Bronchial epithelial cell (primary cell): ENCODE results near the gene RHBDD1. TPM values are rescaled to one million over a fixed set of nuclear protein-coding genes. Genes with fewer than 3 reads are reported as not detected.

Source experiments
- DNase-seq: peaks from one replicate; pipeline ENCODE4 v3.0.0-alpha.2; 2010; ENCODE audit warnings: low read depth
- FAIRE-seq: peaks from 2 replicates; lab custom pipeline; 2011; peaks lifted over from hg19 to GRCh38; lab: Jason Lieb, UNC
- H3K27me3 ChIP-seq: 2 replicates; pipeline ENCODE4 v1.5.1; 2011; ENCODE audit warnings: low read length; ENCODE audit not compliant: control insufficient read depth, insufficient read depth
- H3K36me3 ChIP-seq: 2 replicates; pipeline ENCODE4 v1.5.1; 2011; ENCODE audit warnings: low read length; ENCODE audit not compliant: control insufficient read depth, insufficient read depth
- H3K4me3 ChIP-seq: 2 replicates; pipeline ENCODE4 v1.5.1; 2011; ENCODE audit warnings: mild to moderate bottlenecking, low read depth, low read length, control low read depth
- CTCF ChIP-seq: IDR thresholded peaks from 2 replicates; pipeline ENCODE4 v1.5.1; 2011; ENCODE audit warnings: mild to moderate bottlenecking, moderate library complexity, low read length, control low read depth, inconsistent platforms; ENCODE audit not compliant: insufficient read depth, severe bottlenecking
- total RNA-seq: library from RNA; depleted of rRNA; stranded (reverse); fragments of >200 nt; gene quantifications from 2 replicates; pipeline ENCODE4 v1.2.1, GENCODE V29; 2014

Gene RHBDD1
- total RNA-seq, 1 donor from 2014 or later, result 29.7 TPM

- TF ChIP-seq CTCF, result no peak
- FAIRE-seq, result no peak
Measured at GRCh38 chr2:226991663-226992062, 155.8 kb downstream of the RHBDD1 start.

GRCh38 chr2:226993171-226993570 lies 157.3 kb downstream of the RHBDD1 start:
- no peak for TF ChIP-seq CTCF
- DNase-seq, result peak; percentile 60
- H3K27me3 ChIP-seq, result no peaks in the 10 kb centered on the region
- H3K36me3 ChIP-seq, result peaks cover 4% of the 10 kb centered on the region
- FAIRE-seq, result no peak
- H3K4me3 ChIP-seq, result no peak overlapping the region

More at GRCh38 chr2:226991663-226992062, 155.8 kb downstream of the RHBDD1 start:
- no peak overlapping the region for H3K4me3 ChIP-seq
- DNase-seq, result no peak
- no peaks in the 10 kb centered on the region for H3K27me3 ChIP-seq
- H3K36me3 ChIP-seq, result peaks cover 4% of the 10 kb centered on the region

- H3K36me3 ChIP-seq, result peaks cover 4% of the 10 kb centered on the region
- H3K4me3 ChIP-seq, result no peak overlapping the region
- DNase-seq (no peak), FAIRE-seq (no peak)
- TF ChIP-seq CTCF, result no peak
- H3K27me3 ChIP-seq, result no peaks in the 10 kb centered on the region
Measured at GRCh38 chr2:226994775-226995174, 158.9 kb downstream of the RHBDD1 start.

- peak; percentile 55 for DNase-seq
- FAIRE-seq, result no peak
Measured at GRCh38 chr2:226995625-226996041, 159.8 kb downstream of the RHBDD1 start.

GRCh38 chr2:226999661-227000060 lies 163.8 kb downstream of the RHBDD1 start:
- no peak for TF ChIP-seq CTCF
- H3K36me3 ChIP-seq, result peaks cover 4% of the 10 kb centered on the region
- no peaks in the 10 kb centered on the region for H3K27me3 ChIP-seq
- no peak for FAIRE-seq
- no peak overlapping the region for H3K4me3 ChIP-seq
- DNase-seq, result no peak

More at GRCh38 chr2:226995625-226996041, 159.8 kb downstream of the RHBDD1 start:
- TF ChIP-seq CTCF, result no peak
- H3K4me3 ChIP-seq, result no peak overlapping the region
- peaks cover 4% of the 10 kb centered on the region for H3K36me3 ChIP-seq
- H3K27me3 ChIP-seq, result no peaks in the 10 kb centered on the region

GRCh38 chr2:227000123-227000522 lies 164.3 kb downstream of the RHBDD1 start:
- peaks cover 4% of the 10 kb centered on the region for H3K36me3 ChIP-seq
- FAIRE-seq, result no peak

More at GRCh38 chr2:227000123-227000522, 164.3 kb downstream of the RHBDD1 start:
- Histone ChIP-seq H3K4me3 (no peak overlapping the region), H3K27me3 (no peaks in the 10 kb centered on the region)
- DNase-seq, result no peak
- TF ChIP-seq CTCF, result no peak
